Peyer's patch (tissue), 4 donors: ENCODE results near the gene OR10C1.

Experiments used
- CTCF ChIP-seq, 6 experiments: fragments of 450-650 bp in 4 of 6; fragments of 200-600 bp in 2 of 6; sonication (generic) in 1 of 6; IDR thresholded peaks; one replicate each; pipeline ENCODE4 v1.5.1; 2017 to 2019; ENCODE audit warnings: antibody characterized with exemption in 6 of 6, mild to moderate bottlenecking in 3 of 6, moderate library complexity in 1 of 6
- POLR2A ChIP-seq, 2 donors: fragments of 450-650 bp; IDR thresholded peaks; one replicate each; pipeline ENCODE4 v1.5.1; 2017; ENCODE audit warnings: antibody characterized with exemption in 2 of 2, mild to moderate bottlenecking in 2 of 2, moderate library complexity in 2 of 2

- no peak for TF ChIP-seq POLR2A (IDR thresholded peaks at IDR 0.05)
- TF ChIP-seq CTCF (IDR thresholded peaks at IDR 0.05), result no peak
Observed at GRCh38 chr6:29466241-29466640, 27.1 kb downstream of the OR10C1 start.
